Nephron (organoid): ENCODE data around the gene CEMIP.
A peak's percentile ranks its signal among the peaks of the same experiment; 100 is the strongest.

Experiments used
- H3K27ac Mint-ChIP-seq, 3 experiments: 2 replicates each; pipeline ENCODE4 v1.8.0; 2020; ENCODE audit warnings: mixed read lengths in 3 of 3, mild to moderate bottlenecking in 2 of 3, moderate library complexity in 1 of 3
- H3K27me3 Mint-ChIP-seq: 2 replicates; pipeline ENCODE4 v1.8.0; 2021; ENCODE audit warnings: low read depth, mild to moderate bottlenecking, moderate library complexity, mixed read lengths
- H3K36me3 Mint-ChIP-seq: 2 replicates; pipeline ENCODE4 v1.8.0; 2020; ENCODE audit warnings: low read depth, mixed read lengths
- H3K4me1 Mint-ChIP-seq: 2 replicates; pipeline ENCODE4 v1.8.0; 2020; ENCODE audit warnings: mixed read lengths
- H3K4me3 Mint-ChIP-seq, 3 experiments: 2 replicates each; pipeline ENCODE4 v1.8.0; 2020; ENCODE audit warnings: mild to moderate bottlenecking in 3 of 3, mixed read lengths in 3 of 3, moderate library complexity in 2 of 3
- H3K9me3 Mint-ChIP-seq: 2 replicates; pipeline ENCODE4 v1.8.0; 2020; ENCODE audit warnings: mixed read lengths
- CTCF ChIP-seq, 3 experiments: fragments of 200-600 bp; sonication (generic); IDR thresholded peaks; one replicate each; pipeline ENCODE4 v1.5.0; 2021; ENCODE audit warnings: antibody characterized with exemption in 3 of 3; ENCODE audit not compliant: unreplicated experiment in 3 of 3

The CEMIP gene

GRCh38 chr15:80891006-80891405 is 111.8 kb downstream of the CEMIP start:
- Mint-ChIP-seq H3K27me3 (peaks cover 5% of the 10 kb centered on the region), H3K27ac (peak overlapping the region in 2 of 3 experiments; percentile 6 to 73), H3K9me3 (peaks cover 4% of the 10 kb centered on the region), H3K4me3 (no peak overlapping the region), H3K36me3 (peaks cover 5% of the 10 kb centered on the region), H3K4me1 (peaks cover 36% of the 10 kb centered on the region)
- TF ChIP-seq CTCF (IDR thresholded peaks at IDR 0.05; ENCODE audit: unreplicated experiment in 3 of 3): no peak

- Mint-ChIP-seq H3K4me1 (peaks cover 23% of the 10 kb centered on the region), H3K9me3 (peaks cover 4% of the 10 kb centered on the region), H3K4me3 (no peak overlapping the region), H3K36me3 (peaks cover 5% of the 10 kb centered on the region), H3K27ac (no peak overlapping the region), H3K27me3 (peaks cover 5% of the 10 kb centered on the region)
- TF ChIP-seq CTCF (IDR thresholded peaks at IDR 0.05; ENCODE audit: unreplicated experiment in 3 of 3): no peak
Observed at GRCh38 chr15:80892414-80892813, 113.2 kb downstream of the CEMIP start.

- H3K27ac Mint-ChIP-seq: no peak overlapping the region
- no peak overlapping the region for H3K4me3 Mint-ChIP-seq
Observed at GRCh38 chr15:80893777-80894176, 114.6 kb downstream of the CEMIP start.

GRCh38 chr15:80895091-80895490 is 115.9 kb downstream of the CEMIP start:
- peaks cover 5% of the 10 kb centered on the region for H3K36me3 Mint-ChIP-seq
- peaks cover 4% of the 10 kb centered on the region for H3K9me3 Mint-ChIP-seq
- no peak overlapping the region for H3K4me3 Mint-ChIP-seq

More at GRCh38 chr15:80893777-80894176, 114.6 kb downstream of the CEMIP start:
- Mint-ChIP-seq H3K9me3 (peaks cover 4% of the 10 kb centered on the region), H3K27me3 (no peaks in the 10 kb centered on the region), H3K36me3 (peaks cover 5% of the 10 kb centered on the region), H3K4me1 (peaks cover 24% of the 10 kb centered on the region)
- no peak for TF ChIP-seq CTCF (IDR thresholded peaks at IDR 0.05; ENCODE audit: unreplicated experiment in 3 of 3)

GRCh38 chr15:80895965-80896364 is 116.8 kb downstream of the CEMIP start:
- Mint-ChIP-seq H3K27ac (no peak overlapping the region), H3K4me3 (no peak overlapping the region), H3K36me3 (peaks cover 5% of the 10 kb centered on the region), H3K27me3 (no peaks in the 10 kb centered on the region), H3K4me1 (peaks cover 28% of the 10 kb centered on the region), H3K9me3 (peaks cover 4% of the 10 kb centered on the region)
- TF ChIP-seq CTCF (IDR thresholded peaks at IDR 0.05; ENCODE audit: unreplicated experiment in 3 of 3): no peak

More at GRCh38 chr15:80895091-80895490, 115.9 kb downstream of the CEMIP start:
- H3K27me3 Mint-ChIP-seq: no peaks in the 10 kb centered on the region
- no peak overlapping the region for H3K27ac Mint-ChIP-seq
- no peak for TF ChIP-seq CTCF (IDR thresholded peaks at IDR 0.05; ENCODE audit: unreplicated experiment in 3 of 3)
- peaks cover 29% of the 10 kb centered on the region for H3K4me1 Mint-ChIP-seq

GRCh38 chr15:80898040-80898439 is 118.9 kb downstream of the CEMIP start:
- H3K4me1 Mint-ChIP-seq: peaks cover 37% of the 10 kb centered on the region
- H3K27me3 Mint-ChIP-seq: no peaks in the 10 kb centered on the region
- H3K4me3 Mint-ChIP-seq: no peak overlapping the region
- no peak for TF ChIP-seq CTCF (IDR thresholded peaks at IDR 0.05; ENCODE audit: unreplicated experiment in 3 of 3)
- H3K27ac Mint-ChIP-seq: no peak overlapping the region
- peaks cover 4% of the 10 kb centered on the region for H3K9me3 Mint-ChIP-seq
- peaks cover 5% of the 10 kb centered on the region for H3K36me3 Mint-ChIP-seq
